Embryonic facial prominence (tissue), 1 donor: Measurements from ENCODE around the gene PCBP3.
A peak's percentile ranks its signal among the peaks of the same experiment; 100 is the strongest.
"Not testable (repeated sequence)": the region's sequence is repeated elsewhere in the genome, so short reads cannot be mapped to it uniquely, and the experiment has no call there.

Experiments
- DNase-seq: peaks from one replicate; pipeline ENCODE4 v3.0.0-alpha.2; 2016; ENCODE audit errors: extremely low spot score

Gene PCBP3

DNA sequence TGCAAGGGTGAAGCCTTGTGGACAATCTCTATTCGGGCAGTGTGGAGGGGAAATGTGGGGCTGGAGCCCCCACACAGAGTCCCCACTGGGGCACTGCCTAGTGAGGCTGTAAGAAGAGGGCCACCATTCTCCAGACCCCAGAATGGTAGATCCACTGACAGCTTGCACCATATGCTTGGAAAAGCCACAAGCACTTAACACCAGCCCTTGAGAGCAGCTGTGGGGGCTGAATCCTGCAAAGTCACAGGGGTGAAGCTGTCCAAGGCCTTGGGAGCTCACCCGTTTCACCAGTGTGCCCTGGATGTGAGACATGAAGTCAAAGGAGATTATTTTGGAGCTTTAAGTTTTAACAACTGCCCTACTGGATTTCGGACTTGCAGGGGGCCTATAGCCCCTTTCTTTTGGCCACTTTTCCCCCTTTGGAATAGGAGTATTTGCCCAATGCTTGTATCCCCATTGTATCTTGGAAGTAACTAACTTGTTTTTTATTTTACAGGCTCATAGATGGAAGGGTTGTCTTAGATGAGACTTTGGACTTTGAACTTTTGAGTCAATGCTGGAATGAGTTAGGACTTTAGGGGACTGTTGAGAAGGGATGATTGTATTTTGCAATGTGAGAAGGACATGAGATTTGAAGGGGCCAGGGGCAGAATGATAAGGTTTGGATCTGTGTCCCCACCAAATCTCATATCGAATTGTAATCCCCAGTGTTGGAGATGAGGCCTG, 321.7 kb downstream of the PCBP3 start:
- no peak for DNase-seq

DNA sequence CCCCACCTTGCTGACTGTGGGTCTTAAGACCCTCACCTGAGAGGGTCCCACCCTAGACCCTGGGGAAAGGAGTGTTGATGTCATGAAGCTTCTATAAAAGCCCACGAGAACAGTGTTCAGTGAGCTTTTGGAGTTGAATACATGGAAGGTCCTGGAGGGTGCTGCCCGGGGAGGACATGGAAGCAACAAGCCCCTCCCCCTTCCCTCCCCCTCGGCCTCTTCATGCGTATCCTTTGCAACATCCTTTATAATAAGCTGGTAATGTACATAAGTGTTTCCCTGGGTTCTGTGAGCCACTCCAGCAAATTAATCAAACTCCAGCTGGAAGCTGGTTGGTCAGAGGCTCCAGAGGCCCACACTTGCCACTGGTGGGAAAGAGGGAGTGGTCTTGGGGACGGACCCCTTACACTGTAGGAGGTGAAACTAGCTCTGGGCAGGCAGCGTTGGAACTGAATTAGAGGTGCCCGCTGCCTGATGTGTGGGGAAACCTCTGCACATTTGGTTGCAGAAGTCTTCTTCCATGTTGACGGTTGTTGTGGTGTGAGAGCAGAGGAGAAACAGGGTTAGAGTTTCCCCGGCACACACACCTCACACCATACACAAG, 323.4 kb downstream of the PCBP3 start:
- no peak for DNase-seq

DNA sequence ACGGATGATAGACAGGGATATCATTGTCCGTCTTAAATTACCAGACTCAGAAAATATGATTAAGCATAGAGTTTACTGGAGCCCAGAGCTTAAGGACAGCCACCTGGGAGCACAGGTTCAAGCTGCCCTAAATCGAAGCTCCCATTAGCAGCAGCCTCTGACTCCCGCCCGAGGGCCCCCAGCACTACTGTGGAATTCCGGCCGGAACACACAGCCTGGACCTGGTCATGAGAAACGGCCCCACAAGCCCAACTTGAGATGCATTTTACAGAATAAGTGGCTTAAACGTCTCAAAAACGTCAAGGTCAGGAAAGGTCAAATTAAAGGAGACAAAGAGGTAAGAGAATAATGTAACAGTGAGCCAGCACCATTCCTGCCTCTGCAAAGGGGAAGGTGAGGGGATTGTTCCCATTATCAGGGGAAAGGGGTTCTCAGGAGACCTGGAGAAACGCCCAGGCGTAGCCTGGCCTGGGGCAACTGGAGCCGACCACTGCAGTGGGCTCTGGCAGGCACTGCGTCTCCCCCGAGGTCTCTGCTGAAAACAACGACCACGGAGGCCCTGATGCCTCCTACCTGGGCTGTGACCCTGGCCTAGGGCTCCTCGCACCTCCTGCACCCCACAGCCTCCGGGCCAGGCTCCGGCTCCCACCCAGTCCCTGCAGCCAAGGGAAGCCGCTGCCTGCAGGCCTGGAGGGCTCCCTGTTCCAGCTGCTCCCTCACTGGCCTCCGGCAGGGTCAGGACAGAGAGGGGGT, 326.6 kb downstream of the PCBP3 start:
- no peak for DNase-seq

DNA sequence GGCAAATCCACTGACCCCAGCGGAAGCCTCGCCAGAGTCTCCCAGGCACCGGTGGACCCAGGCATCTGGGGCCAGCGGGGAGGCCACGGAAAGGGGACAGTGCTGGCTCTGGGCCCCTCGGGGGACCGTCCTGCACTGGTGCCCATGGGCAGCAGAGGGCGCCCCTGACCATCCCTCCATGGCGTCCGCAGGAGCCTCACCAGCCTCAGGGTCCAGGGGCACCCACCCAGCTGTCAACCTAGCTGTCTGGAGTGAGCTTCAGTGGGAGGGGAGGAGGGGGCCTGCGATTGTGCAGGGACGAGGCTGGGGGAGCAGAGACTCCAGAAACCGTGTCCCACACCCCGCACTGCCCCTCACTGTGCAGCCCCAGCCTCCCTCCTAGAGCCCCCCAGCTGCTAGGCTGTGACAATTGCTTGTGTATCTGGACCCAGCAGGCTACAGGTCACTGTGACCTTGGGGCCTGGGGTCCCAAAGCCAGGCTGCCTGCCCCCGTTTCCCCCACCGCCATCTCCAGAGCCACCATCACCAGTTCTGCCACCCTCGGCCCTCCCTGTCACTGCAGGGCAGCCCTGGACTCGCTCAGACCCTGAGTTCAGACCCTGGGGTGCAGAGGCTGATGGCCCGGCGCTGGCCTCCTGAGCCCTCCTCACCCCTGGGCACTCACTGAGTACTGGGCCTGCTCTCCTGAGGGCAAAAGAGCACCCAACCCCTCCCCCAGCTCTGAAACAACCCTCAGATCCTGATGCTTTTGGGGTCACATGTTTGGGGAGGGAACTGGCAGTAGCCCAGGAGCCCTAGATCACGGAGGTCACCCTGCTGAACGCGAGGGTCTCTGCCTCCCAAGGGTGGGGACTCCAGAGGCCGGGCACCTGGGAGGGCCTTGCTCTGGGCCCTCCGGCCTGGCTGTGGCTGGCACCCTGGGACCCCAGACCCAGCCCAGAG, 327.4 kb downstream of the PCBP3 start:
- no peak for DNase-seq

DNA sequence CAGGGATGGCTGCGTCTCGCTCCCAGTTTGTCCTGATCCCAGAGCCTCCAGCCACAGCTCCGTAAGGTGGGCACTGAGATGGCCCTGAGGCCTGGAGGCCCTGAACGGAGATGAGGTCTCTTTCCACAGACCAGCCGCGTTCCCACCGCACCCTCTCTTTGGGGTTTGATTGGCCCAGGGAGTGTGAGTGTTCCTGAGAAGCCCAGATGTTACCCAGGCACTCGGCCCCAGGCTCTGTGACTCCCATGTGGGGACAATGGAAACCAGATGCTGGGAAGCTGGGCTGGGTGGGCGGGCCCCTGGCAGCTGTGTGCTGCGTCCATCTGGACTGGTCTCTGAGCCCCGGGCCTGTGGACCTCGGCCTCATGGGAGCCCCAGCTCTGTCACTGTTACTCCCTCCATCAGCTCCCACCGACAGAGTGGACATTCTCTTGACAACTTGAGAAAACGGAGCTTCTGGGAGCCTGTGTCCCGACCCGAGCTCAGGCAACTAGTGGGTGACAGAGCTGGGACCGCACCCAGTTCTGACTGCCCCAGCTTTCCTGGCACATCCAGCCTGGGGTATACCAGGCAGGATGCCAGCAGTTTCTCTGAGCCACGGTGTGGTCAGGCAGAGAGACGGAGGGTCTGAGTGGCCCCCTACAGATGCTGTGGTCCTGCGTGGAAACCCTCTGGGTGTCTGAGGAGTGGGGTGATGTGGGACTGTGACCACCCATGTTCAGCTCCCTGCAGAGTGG, 328.3 kb downstream of the PCBP3 start:
- peak; percentile 63 for DNase-seq

DNA sequence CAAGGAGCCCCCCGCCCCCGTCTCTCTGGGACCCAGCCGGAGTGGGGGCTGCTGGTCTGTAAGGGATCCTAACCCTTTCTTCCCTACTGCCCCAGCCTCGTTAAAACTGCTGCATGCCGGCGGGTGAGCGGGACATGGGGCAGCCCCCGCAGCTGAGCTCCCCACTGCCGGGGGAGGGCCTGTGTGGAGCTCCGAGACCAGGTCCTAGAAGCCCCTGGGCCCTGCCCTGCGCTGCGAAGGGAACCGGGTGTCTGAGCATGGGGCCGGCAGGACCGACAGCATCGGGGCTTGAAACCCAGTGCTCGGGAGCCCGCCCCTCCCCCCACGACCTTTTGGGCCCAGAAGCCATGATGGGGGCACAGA, 328.8 kb downstream of the PCBP3 start:
- DNase-seq, result no peak

DNA sequence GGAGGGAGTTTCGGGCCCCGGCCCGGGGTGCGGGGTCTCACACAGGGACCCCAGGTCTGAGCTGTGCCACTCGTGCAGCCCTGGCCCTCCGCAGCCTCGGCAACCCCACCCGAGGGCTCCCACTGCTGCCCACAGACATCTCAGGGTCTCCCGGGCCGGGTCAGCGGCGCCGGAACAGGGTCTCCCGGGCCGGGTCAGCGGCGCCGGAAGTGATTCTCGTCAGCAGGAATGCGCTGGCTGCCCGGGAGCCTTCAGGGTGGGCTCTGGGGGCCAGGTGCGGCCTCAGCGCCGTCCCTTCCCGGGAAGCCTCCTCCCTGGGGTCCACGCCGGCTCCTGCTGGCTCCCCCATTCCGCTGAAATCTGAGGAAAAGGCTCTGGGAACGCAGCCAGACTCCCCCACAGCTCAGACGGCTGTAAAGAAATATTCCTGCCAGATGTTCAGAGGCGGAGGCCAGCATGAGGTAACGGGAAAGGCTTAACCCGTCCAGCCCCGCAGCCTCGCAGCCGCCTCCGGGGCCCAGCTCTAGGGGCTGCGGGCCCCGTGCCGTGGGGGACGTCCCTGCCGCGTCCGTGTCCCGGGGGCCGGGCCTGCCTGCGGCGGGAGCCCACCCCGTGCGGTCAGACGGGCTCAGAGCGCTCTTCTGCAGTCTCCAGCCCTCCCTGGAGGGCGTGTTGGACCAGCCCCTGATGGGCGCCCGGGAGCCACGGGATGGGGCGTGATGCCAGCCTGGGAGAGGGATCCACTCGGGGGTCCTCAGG, 329.4 kb downstream of the PCBP3 start:
- DNase-seq, result peak; percentile 94

DNA sequence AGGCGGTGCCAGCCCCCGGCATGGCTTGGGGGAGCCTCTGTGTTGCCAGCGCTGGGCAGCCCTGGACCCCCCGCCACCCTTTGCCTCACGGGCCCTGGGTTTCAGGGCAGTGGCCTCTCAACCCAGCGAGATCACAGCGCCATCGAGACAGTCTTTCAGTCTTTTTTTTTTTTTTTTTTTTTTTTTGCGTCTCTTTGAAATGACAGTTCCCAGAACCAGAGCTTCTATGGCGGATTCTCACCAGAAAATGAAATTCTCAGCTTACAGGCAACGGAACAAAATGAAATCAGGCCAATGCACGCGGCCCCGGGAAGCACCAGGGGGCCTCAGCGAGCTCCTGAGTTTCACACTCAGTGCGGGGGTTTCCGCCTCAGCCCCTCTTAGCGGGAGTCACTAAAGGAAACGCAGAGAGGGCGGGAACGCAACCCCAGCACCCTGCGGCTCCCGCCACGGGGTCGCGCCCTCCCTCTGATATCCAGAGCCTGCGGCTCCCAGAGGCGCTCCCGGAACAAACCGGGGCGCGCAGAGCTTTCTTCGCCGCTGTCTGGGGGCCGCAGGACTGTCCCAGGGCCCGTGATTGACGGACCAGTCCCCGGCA, 330.0 kb downstream of the PCBP3 start:
- DNase-seq, result peak; percentile 85

DNA sequence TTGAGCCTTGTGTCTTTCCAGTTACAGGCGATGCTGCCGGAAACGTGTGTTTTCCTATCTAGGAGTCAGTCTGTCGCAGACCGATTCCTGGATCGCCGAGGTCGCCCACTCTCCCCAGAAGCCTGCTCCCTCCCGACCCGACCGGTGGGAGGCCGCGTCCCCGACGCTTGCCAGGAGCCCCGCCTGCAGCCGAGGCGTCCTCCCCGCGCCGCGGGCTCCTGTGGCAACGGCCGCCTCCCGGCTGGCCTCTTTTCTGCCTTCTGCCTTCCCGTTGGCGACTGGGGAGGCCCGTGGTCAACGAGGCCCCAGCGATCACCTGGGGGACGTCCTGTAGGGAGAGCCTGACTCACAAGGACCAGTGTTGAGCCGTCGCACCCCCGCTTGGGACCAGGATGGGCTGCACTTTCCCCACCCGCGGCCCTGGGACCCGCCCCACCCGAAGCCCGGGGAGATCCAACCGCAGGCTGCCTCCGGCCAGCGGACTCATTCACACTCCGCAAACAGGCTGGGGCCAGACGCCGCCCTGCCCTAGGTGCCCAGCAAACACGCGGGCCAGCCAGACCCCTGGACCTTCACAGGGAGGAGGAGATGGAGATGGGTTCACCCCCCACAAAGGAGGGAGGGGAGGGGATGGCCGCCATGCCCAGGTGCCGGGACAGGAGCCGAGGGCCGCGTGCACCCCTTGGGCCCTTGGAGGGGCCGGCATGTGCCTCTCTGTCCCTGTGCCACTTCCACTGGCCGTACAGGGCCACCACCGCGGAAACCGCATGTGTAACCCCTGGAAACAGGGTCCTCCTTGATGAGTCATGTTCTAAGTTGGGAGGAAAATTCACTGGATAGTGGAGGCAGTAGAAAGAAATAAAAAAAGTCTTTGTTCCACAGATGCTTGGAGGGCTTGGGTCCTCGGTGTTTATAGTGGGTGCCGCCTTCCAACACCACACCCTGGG, 330.8 kb downstream of the PCBP3 start:
- DNase-seq, result no peak

DNA sequence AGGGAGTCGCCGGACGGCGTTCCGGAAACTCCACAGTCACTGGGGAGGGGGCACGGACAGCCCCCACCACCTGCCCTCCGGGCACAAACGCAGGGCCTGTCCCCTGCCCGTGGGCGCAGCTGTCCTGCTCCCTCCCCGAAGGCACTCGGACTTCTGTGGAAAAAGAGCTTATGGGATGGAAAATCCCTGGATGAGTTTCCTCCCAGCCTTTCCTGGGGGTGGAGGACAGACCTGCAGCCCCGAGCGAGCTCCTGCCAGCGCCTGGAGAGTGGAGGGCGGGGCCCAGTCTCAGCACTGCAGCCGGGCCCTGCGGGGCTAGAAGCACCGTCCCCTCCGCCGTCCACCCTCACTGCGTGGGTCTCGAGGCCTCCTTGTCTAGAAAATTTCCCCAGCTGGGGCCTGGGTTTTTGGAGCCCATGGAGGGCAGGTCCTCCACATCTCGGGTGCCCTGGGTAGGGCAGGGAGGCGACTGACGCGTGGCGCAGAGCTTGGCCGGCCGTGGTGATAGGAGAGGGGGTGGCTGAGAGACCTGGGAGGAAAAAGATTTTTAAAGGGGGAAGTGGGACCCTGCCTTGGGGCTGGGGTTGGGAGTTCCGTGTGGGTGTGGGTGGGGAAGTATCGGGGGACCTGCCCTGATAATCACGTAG, 331.6 kb downstream of the PCBP3 start:
- no peak for DNase-seq

DNA sequence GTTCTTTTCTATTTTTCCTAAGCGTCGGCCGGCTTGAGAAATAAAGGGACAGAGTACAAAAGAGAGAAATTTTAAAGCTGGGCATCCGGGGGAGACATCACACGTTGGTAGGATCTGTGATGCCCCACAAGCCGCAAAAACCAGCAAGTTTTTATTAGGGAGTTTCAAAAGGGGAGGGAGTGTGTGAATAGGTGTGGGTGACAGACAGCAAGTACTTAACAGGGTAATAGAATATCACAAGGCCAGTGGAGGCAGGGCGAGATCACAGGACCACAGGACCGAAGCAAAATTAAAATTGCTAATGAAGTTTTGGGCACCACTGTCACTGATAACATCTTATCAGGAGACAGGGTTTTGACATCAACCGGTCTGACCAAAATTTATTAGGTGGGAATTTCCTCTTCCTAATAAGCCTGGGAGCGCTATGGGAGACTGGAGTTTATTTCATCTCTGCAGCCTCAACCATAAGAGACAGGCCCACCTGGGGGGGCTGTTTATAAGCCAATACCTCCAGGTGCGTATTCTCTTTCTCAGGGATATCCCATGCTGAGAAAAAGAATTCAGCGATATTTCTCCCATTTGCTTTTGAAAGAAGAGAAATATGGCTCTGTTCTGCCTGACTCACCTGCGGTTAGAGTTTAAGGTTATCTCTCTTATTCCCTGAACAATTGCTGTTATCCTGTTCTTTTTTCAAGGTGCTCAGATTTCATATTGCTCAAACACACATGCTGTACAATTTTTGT, 332.3 kb downstream of the PCBP3 start:
- DNase-seq, result not testable (repeated sequence)

DNA sequence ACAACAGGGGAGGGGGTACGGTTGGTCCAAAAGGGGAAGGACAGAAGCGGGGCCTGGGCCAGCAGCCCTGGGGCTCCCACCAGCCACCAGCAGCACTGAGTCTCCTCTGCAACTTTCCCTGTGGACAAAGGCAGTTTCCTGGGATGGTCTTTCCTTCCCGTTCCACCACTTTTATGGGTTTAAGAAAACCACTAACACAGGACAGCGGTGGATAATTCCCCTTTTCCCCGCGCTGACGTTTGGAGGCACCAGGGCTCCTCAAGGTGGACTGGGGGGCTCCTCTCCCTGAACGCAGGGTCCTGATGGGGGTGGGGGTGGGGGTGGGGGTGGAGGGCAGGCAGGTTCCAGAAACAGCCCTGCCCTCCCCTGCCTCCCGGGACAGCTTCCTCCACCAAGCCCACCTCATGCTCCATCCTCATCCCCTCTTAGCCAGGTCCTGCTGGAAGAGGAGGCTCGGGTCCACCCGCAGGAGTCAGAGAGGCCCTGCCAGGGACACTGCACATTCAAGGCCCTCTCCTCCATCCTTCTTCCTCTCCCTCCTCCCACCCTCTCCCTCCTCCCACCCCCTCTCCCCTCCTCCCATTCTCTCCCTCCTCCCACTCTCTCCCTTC, 333.3 kb downstream of the PCBP3 start:
- no peak for DNase-seq

DNA sequence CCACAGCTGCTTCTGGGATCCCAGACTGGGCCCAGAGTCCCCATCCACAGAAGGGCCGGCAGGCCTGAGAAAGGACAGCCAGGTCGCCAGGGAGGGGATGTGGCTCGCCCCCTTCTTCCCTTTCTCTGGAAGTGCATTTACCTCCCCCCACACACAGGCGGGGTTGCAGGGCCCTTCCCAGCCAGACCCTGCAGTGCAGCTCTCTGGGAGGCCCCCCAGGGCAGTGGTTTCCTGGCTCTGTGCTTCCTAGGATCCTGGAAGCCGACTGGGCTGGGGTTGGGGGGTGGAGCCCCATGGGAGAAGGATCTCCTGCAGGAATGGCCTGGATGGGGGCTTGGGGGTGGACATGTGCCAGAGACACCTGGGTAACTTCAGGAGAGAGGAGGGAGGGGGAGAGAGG, 333.9 kb downstream of the PCBP3 start:
- no peak for DNase-seq

DNA sequence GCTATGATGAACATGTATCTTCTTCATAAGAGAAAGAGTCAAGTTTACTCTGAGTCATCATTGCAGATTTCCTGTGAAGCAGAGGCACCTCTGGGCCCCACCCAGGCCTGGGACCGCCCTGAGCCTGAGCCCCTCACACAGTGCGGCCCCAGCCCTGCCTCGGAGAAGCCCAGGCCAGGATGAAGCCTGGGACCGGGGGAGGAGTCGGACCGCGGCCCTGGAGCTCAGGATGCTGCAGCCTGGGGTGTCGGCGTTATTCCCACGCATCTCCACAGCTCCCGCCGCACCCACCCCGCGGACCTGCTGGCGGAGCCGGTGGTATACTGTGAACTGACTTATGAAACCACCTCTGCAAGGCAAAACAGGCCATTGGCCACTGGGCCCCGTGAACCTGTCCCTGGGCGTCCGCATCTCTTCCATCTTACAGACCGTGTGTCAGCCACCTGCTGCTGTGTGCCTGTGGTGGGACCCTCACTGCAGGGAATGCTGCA, 335.7 kb downstream of the PCBP3 start:
- no peak for DNase-seq

DNA sequence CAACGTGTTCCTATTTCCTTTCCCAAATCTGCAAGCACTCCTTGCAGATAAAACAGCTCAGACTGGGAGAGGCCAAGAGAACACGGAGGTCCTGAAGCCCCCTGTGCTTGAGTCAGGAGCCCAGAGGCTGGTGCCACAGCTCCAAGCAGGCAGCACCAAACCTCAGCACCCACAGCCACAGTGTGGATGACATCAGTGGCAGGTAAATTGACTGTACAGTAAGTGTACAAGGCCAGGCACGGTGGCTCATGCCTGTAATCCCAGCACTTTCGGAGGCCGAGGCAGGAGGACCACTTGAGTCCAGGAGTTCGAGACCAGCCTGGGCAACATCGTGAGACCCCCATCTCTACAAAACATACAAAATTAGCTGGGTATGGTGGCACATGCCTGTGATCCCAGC, 336.1 kb downstream of the PCBP3 start:
- no peak for DNase-seq

DNA sequence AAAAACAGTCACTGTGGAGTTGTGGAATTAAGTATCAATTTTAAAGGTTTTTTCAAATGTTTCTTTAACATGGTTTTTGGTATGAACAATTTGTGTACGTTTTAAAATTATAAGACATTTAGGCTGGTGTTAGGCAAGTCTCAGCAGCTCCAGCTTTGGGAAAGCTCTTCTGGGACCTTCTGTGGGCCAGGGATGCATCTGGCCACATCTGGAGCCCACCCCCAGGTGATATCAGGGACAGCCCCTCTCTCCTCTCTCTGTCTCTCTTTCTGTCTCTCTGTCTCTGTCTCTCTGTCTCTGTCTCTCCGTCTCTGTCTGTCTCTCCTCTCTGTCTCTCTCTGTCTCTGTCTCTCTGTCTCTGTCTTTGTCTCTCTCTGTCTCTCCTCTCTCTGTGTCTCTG, 336.7 kb downstream of the PCBP3 start:
- no peak for DNase-seq

DNA sequence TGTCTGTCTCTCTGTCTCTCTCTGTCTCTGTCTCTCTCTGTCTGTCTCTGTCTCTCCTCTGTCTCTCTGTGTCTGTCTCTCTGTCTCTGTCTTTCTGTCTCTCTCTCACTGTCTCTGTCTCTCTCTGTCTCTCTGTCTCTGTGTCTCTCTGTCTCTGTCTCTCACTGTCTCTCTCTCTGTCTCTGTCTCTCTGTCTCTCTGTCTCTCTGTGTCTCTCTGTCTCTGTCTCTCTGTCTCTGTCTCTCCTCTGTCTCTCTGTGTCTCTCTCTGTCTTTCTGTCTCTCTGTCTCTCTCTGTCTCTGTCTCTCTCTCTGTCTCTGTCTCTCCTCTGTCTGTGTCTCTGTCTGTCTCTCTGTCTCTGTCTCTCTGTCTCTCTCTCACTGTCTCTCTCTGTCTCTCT, 337.2 kb downstream of the PCBP3 start:
- no peak for DNase-seq
